Mesenchymal stem cell (in vitro differentiated cells and primary cell): ENCODE results near the gene VPS29.
A peak's percentile ranks its signal among the peaks of the same experiment; 100 is the strongest.

Experiments
- DNase-seq: peaks from one replicate; pipeline ENCODE4 v3.0.0-alpha.2; 2013
- H2AFZ ChIP-seq: one replicate; pipeline ENCODE4 v1.6.1; 2013; ENCODE audit warnings: low read depth, mild to moderate bottlenecking, control low read depth, inconsistent platforms, low read length, moderate library complexity
- H2AK5ac ChIP-seq: 2 replicates; pipeline ENCODE4 v1.6.1; 2013; ENCODE audit warnings: low read length, moderate library complexity, mild to moderate bottlenecking, inconsistent platforms; ENCODE audit not compliant: severe bottlenecking
- H2BK120ac ChIP-seq: one replicate; pipeline ENCODE4 v1.6.1; 2013; ENCODE audit warnings: low read depth, mild to moderate bottlenecking, inconsistent platforms, low read length, moderate library complexity
- H2BK12ac ChIP-seq, 2 experiments: one replicate each; pipeline ENCODE4 v1.6.1; 2013; ENCODE audit warnings: inconsistent platforms in 2 of 2, low read length in 2 of 2, mild to moderate bottlenecking in 2 of 2, moderate library complexity in 2 of 2, control low read depth in 1 of 2
- H2BK15ac ChIP-seq: one replicate; pipeline ENCODE4 v1.6.1; 2013; ENCODE audit warnings: mild to moderate bottlenecking, low read depth, inconsistent platforms; ENCODE audit not compliant: poor library complexity, severe bottlenecking
- H2BK5ac ChIP-seq: 2 replicates; pipeline ENCODE4 v1.6.1; 2013; ENCODE audit warnings: low read depth, mild to moderate bottlenecking, low read length, control low read depth, inconsistent platforms; ENCODE audit not compliant: poor library complexity, severe bottlenecking
- H3K14ac ChIP-seq, 2 experiments: one replicate each; pipeline ENCODE4 v1.6.1; 2013; ENCODE audit warnings: inconsistent platforms in 2 of 2, low read length in 2 of 2, control low read depth in 1 of 2, mild to moderate bottlenecking in 1 of 2, moderate library complexity in 1 of 2
- H3K18ac ChIP-seq, 2 experiments: one replicate each; pipeline ENCODE4 v1.6.1; 2013; ENCODE audit warnings: inconsistent platforms in 2 of 2, low read length in 2 of 2, control low read depth in 1 of 2, low read depth in 1 of 2, mild to moderate bottlenecking in 1 of 2
- H3K23ac ChIP-seq, 2 experiments: one replicate each; pipeline ENCODE4 v1.6.1; 2013; ENCODE audit warnings: inconsistent platforms in 2 of 2, low read length in 2 of 2, mild to moderate bottlenecking in 2 of 2, moderate library complexity in 2 of 2, control low read depth in 1 of 2
- H3K27ac ChIP-seq: 2 replicates; pipeline ENCODE4 v1.5.1; 2013; ENCODE audit warnings: mild to moderate bottlenecking, moderate library complexity, low read length, control low read depth, inconsistent platforms; ENCODE audit not compliant: poor library complexity, severe bottlenecking
- H3K27me3 ChIP-seq, 2 experiments: 2 replicates each; pipeline versions ENCODE4 v1.6.1 to v1.7.0; 2013; ENCODE audit warnings: low read length in 2 of 2, mild to moderate bottlenecking in 2 of 2, moderate library complexity in 2 of 2, control low read depth in 1 of 2, inconsistent platforms in 1 of 2; ENCODE audit not compliant: control insufficient read depth in 1 of 2, insufficient read depth in 1 of 2
- H3K36me3 ChIP-seq, 2 experiments: 2 replicates each; pipeline versions ENCODE4 v1.6.1 to v1.7.0; 2013; ENCODE audit warnings: low read length in 2 of 2, control low read depth in 1 of 2, inconsistent platforms in 1 of 2, low read depth in 1 of 2, mild to moderate bottlenecking in 1 of 2; ENCODE audit not compliant: insufficient read depth in 2 of 2, control insufficient read depth in 1 of 2
- H3K4ac ChIP-seq, 2 experiments: one replicate each; pipeline ENCODE4 v1.6.1; 2013; ENCODE audit warnings: inconsistent platforms in 2 of 2, low read length in 2 of 2, mild to moderate bottlenecking in 2 of 2, moderate library complexity in 2 of 2, control low read depth in 1 of 2, low read depth in 1 of 2
- H3K4me1 ChIP-seq: 2 replicates; pipeline ENCODE4 v1.6.1; 2013; ENCODE audit warnings: low read depth, low read length, control low read depth; ENCODE audit not compliant: control insufficient read depth, insufficient read depth
- H3K4me2 ChIP-seq: 2 replicates; pipeline ENCODE4 v1.6.1; 2013; ENCODE audit warnings: low read length, mild to moderate bottlenecking, inconsistent platforms; ENCODE audit not compliant: poor library complexity, severe bottlenecking
- H3K4me3 ChIP-seq, 2 experiments: 2 replicates each; pipeline versions ENCODE4 v1.5.1 to v1.7.0; 2013; ENCODE audit warnings: low read length in 2 of 2, mild to moderate bottlenecking in 2 of 2, control low read depth in 1 of 2, low read depth in 1 of 2; ENCODE audit not compliant: insufficient read depth in 1 of 2
- H3K79me1 ChIP-seq: replicated peaks from 2 replicates; pipeline ENCODE4 v1.6.1; 2013; ENCODE audit warnings: mild to moderate bottlenecking, control low read depth, low read length, inconsistent platforms; ENCODE audit not compliant: poor library complexity, severe bottlenecking
- H3K9ac ChIP-seq: 2 replicates; pipeline ENCODE4 v1.7.0; 2013; ENCODE audit warnings: mild to moderate bottlenecking, low read length, moderate library complexity
- H3K9me3 ChIP-seq: 2 replicates; pipeline ENCODE4 v1.7.0; 2013; ENCODE audit warnings: mild to moderate bottlenecking, low read length; ENCODE audit not compliant: control insufficient read depth
- H4K8ac ChIP-seq: one replicate; pipeline ENCODE4 v1.6.1; 2013; ENCODE audit warnings: inconsistent platforms, mild to moderate bottlenecking, low read length, moderate library complexity
- H4K91ac ChIP-seq: one replicate; pipeline ENCODE4 v1.6.1; 2013; ENCODE audit warnings: mild to moderate bottlenecking, low read length, inconsistent platforms
- WGBS: methylation state at CpG from one replicate; pipeline ENCODE4 v1.1.7; 2013; ENCODE audit warnings: mixed read lengths; 5-methylcytosine and 5-hydroxymethylcytosine counted together

Gene VPS29

DNA sequence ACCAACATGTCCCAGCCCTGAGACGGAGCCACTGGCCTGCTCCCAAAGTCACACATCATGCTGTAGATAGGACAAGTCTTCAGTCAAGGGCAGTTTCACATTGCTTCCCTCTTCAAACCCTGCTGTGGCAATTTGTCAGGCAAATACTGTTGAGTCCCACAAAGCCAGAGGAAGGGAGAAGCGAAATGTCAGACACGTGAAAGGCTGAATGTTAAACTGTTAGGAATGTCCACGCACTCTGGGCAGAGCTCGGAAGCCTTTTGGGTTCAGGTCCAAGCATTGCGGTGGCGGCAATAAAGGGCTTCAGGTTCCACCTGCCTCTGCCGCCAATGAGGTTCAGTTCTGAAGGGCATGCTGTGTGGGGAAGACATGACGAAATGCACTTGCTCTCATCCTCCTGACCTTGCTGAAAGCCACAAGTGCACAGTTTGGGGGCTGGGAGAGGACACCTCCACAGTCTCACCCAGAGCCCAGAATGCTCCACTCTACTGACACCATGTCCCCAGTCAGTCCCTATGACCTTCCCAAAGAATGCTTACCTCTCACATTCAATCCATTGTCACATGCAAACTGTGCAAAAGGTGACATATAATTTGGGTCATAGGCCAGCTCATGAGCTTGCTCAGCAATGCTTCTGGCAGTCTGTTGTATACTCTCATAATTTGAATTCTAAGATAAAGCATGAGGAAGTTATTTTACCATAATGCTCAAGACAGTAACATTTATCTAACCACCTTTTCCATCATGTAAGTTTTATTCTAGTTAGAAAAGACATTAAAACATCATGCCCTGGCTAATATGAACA is 35.9 kb upstream of the VPS29 start:
- WGBS = 97% methylated on average over 9 of the region's 9 CpGs

DNA sequence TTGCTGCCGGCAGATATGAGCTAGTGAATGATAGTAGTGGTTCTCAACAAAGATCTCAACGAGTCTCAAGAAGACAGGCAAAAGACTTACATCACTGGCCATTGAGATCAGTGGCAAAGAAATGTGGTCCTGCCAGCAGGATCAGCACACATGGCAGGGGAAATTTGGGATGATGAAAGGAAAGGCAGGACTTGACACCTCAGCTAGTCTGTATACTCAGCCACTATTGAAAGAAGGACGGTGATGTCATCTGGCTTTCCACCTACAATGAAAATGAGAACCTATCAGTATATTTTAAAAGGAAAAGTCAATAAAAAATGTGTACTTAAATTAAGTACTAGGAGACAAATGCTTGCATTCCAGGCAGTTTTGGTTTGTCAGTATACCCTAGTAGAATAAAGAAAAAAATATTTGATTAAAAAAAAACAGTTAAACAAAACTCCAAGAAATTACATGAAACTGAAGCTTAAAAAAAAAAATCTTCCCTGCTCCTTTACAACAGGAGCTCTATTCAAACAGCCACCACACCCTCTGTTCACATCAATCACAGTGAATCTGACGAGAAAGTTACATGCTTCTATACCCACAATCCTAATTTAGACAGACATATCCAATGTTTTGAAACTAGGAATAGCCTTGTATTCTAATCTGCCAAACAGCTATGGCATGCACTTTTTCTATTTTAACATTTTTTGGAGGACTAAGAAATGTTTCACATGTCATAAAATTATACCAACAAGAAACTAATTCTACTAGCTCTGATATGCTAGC is 35.1 kb upstream of the VPS29 start:
- no peak overlapping the region for H3K4me2 ChIP-seq
- H3K4me3 ChIP-seq = no peak overlapping the region

More for the DNA sequence above, 35.9 kb upstream of the VPS29 start:
- no peak overlapping the region for H3K27ac ChIP-seq
- no peaks in the 10 kb centered on the region for H3K27me3 ChIP-seq
- H2AK5ac ChIP-seq = no peak overlapping the region
- H2BK12ac ChIP-seq = peak overlapping the region in 1 of 2 experiments; percentile 10
- no peak overlapping the region for H4K91ac ChIP-seq
- H2BK15ac ChIP-seq = no peak overlapping the region
- H3K4me2 ChIP-seq = no peak overlapping the region
- no peaks in the 10 kb centered on the region for H3K4me1 ChIP-seq
- peak overlapping the region; percentile 48 for H4K8ac ChIP-seq
- no peak overlapping the region for H3K4me3 ChIP-seq
- H3K23ac ChIP-seq = no peak overlapping the region
- H3K79me1 ChIP-seq = peaks cover 28% of the 10 kb centered on the region
- H2BK5ac ChIP-seq = no peak overlapping the region
- peak overlapping the region in 1 of 2 experiments; percentile 8 for H3K4ac ChIP-seq
- H3K14ac ChIP-seq = peak overlapping the region in 1 of 2 experiments; percentile 23
- H3K36me3 ChIP-seq = peaks cover 12 to 58% of the 10 kb centered on the region in 2 experiments
- no peak for DNase-seq
- no peak overlapping the region for H2AFZ ChIP-seq
- no peaks in the 10 kb centered on the region for H3K9me3 ChIP-seq
- no peak overlapping the region for H3K18ac ChIP-seq
- H3K9ac ChIP-seq = no peak overlapping the region
- H2BK120ac ChIP-seq = no peak overlapping the region

DNA sequence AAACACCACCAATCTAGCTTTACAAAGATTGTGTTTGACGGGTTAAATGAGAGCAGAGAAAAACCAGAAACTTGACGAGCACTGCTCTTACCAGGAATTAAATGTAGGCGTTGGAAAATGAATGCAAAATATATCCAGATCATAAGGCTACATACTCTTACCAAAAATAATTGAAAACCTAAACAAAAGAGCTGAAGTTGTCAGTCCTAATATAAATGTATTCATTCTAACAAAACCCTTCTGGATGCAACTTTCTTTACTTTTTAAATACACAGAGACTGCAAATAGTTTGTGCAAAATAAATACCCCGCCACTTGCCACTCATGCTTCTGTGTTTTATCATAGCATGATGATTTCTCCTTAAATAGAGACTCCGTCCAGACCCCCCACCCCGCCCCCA is 32.9 kb upstream of the VPS29 start:
- no peak overlapping the region for H3K27ac ChIP-seq
- H3K18ac ChIP-seq = no peak overlapping the region
- H2BK15ac ChIP-seq = no peak overlapping the region
- no peaks in the 10 kb centered on the region for H3K27me3 ChIP-seq
- no peak overlapping the region for H2AK5ac ChIP-seq
- no peak overlapping the region for H3K4ac ChIP-seq
- no peak overlapping the region for H4K8ac ChIP-seq
- H3K23ac ChIP-seq = no peak overlapping the region
- H3K9ac ChIP-seq = no peak overlapping the region
- peaks cover 9 to 65% of the 10 kb centered on the region in 2 experiments for H3K36me3 ChIP-seq
- H3K4me1 ChIP-seq = no peaks in the 10 kb centered on the region
- 82% methylated on average over 1 of the region's 6 CpGs for WGBS
- no peaks in the 10 kb centered on the region for H3K9me3 ChIP-seq
- H2AFZ ChIP-seq = no peak overlapping the region
- H2BK5ac ChIP-seq = no peak overlapping the region
- peaks cover 21% of the 10 kb centered on the region for H3K79me1 ChIP-seq
- H2BK12ac ChIP-seq = no peak overlapping the region
- H2BK120ac ChIP-seq = no peak overlapping the region
- no peak overlapping the region for H3K4me2 ChIP-seq
- no peak overlapping the region for H3K4me3 ChIP-seq
- no peak for DNase-seq
- no peak overlapping the region for H3K14ac ChIP-seq
- H4K91ac ChIP-seq = no peak overlapping the region

More for the DNA sequence above, 35.1 kb upstream of the VPS29 start:
- Histone ChIP-seq H2BK5ac (no peak overlapping the region), H2AFZ (no peak overlapping the region), H2AK5ac (no peak overlapping the region), H3K9me3 (no peaks in the 10 kb centered on the region), H3K4ac (no peak overlapping the region), H2BK120ac (no peak overlapping the region), H4K8ac (no peak overlapping the region), H3K9ac (no peak overlapping the region), H3K36me3 (peaks cover 12 to 62% of the 10 kb centered on the region in 2 experiments), H3K23ac (no peak overlapping the region), H3K4me1 (no peaks in the 10 kb centered on the region), H3K27me3 (no peaks in the 10 kb centered on the region), H3K18ac (no peak overlapping the region), H2BK15ac (no peak overlapping the region), H3K14ac (no peak overlapping the region), H4K91ac (no peak overlapping the region), H3K79me1 (peaks cover 31% of the 10 kb centered on the region), H3K27ac (no peak overlapping the region), H2BK12ac (no peak overlapping the region)
- WGBS = 93% methylated on average over 3 of the region's 4 CpGs
- no peak for DNase-seq

DNA sequence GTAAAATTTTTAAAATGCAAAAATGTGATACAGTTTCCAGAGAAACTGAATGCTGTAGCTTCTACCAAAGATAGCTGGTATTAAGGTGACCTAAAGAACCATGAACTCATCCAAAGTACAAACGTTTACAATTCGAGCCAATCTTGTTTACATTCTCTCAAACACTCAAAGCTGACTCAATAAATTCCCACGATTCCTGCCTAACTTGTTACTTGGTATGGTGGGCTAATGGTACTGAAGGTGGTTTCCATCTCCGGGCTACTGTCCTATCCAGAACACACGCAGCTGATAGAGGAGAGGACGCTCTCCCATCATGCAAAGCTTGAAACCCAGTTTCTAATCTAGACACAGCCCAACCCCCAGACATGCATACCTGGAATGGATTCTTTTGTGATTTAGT is 31.7 kb upstream of the VPS29 start:
- Histone ChIP-seq H3K14ac (no peak overlapping the region), H4K91ac (no peak overlapping the region), H3K36me3 (peaks cover 12 to 58% of the 10 kb centered on the region in 2 experiments), H3K4me3 (no peak overlapping the region), H2AFZ (no peak overlapping the region), H2BK5ac (no peak overlapping the region), H3K4me1 (no peaks in the 10 kb centered on the region), H3K4me2 (no peak overlapping the region), H2BK12ac (no peak overlapping the region), H2BK120ac (no peak overlapping the region), H2BK15ac (no peak overlapping the region), H3K4ac (no peak overlapping the region), H3K9ac (no peak overlapping the region), H3K18ac (no peak overlapping the region), H4K8ac (no peak overlapping the region), H3K27ac (no peak overlapping the region), H2AK5ac (no peak overlapping the region), H3K9me3 (no peaks in the 10 kb centered on the region), H3K23ac (no peak overlapping the region), H3K79me1 (peaks cover 21% of the 10 kb centered on the region), H3K27me3 (no peaks in the 10 kb centered on the region)
- WGBS = 11% methylated on average over 6 of the region's 6 CpGs
- peak; percentile 93 for DNase-seq
